ENCODE results near the gene CELA2B. TPM values are rescaled to one million over a fixed set of nuclear protein-coding genes. Genes with fewer than 3 reads are reported as not detected.
"Not testable (repeated sequence)": the region's sequence is repeated elsewhere in the genome, so short reads cannot be mapped to it uniquely, and the experiment has no call there.

CELA2B gene
- total and polyA plus RNA-seq, 5 donors from 2014 or later: not detected

GRCh38 chr1:15455522-15455921 lies 20.4 kb upstream of the CELA2B start:
- no peaks in the 10 kb centered on the region for H3K4me1 ChIP-seq (ENCODE audit: control insufficient read depth, insufficient read depth, low read length, poor library complexity, severe bottlenecking)
- no peak overlapping the region for H3K4me3 ChIP-seq (ENCODE audit: low read depth, low read length)
- no peaks in the 10 kb centered on the region for H3K27me3 ChIP-seq (ENCODE audit: control insufficient read depth, insufficient read depth, low read length)
- H3K4me3 Mint-ChIP-seq: no peak overlapping the region
- ATAC-seq (ENCODE audit: low read depth in 2 of 2) (no peak), DNase-seq (no peak)
- peak overlapping the region in 1 of 3 donors; percentile 76 for H3K27ac Mint-ChIP-seq
- H3K9me3 ChIP-seq (ENCODE audit: control insufficient read depth in 2 of 2, low read length in 2 of 2): no peaks in the 10 kb centered on the region
- H3K9me3 Mint-ChIP-seq: peaks cover 0 to 2% (median 0%) of the 10 kb centered on the region in 7 donors
- no peak overlapping the region for H3K27ac ChIP-seq (ENCODE audit: insufficient read depth, low read length, poor library complexity, severe bottlenecking)
- H3K36me3 Mint-ChIP-seq: no peaks in the 10 kb centered on the region
- H3K36me3 ChIP-seq (ENCODE audit: control insufficient read depth, insufficient read depth, low read length): no peaks in the 10 kb centered on the region
- H3K4me1 Mint-ChIP-seq: no peaks in the 10 kb centered on the region
- H3K27me3 Mint-ChIP-seq: peaks cover 4% of the 10 kb centered on the region

GRCh38 chr1:15456313-15456954 lies 19.5 kb upstream of the CELA2B start, which contains the start of gene CELA2A:
CELA2A (plus strand) TSS chr1:15456732; CDS start chr1:15456754, 22 bp downstream.
- Histone ChIP-seq H3K27me3 (ENCODE audit: control insufficient read depth, insufficient read depth, low read length) (no peaks in the 10 kb centered on the region), H3K36me3 (ENCODE audit: control insufficient read depth, insufficient read depth, low read length) (no peaks in the 10 kb centered on the region), H3K27ac (ENCODE audit: insufficient read depth, low read length, poor library complexity, severe bottlenecking) (no peak within 1 kb of the TSS), H3K4me1 (ENCODE audit: control insufficient read depth, insufficient read depth, low read length, poor library complexity, severe bottlenecking) (no peaks in the 10 kb centered on the region), H3K4me3 (ENCODE audit: low read depth, low read length) (no peak within 1 kb of the TSS), H3K9me3 (ENCODE audit: control insufficient read depth in 2 of 2, low read length in 2 of 2) (no peaks in the 10 kb centered on the region)
- no peak within 1 kb of the TSS for H3K4me3 Mint-ChIP-seq
- ATAC-seq (ENCODE audit: low read depth in 2 of 2): no peak
- no peaks in the 10 kb centered on the region for H3K9me3 Mint-ChIP-seq
- H3K36me3 Mint-ChIP-seq: no peaks in the 10 kb centered on the region
- peaks cover 4% of the 10 kb centered on the region for H3K27me3 Mint-ChIP-seq
- peak within 1 kb of the TSS in 2 of 3 donors; percentile 50 to 76 for H3K27ac Mint-ChIP-seq
- H3K4me1 Mint-ChIP-seq: no peaks in the 10 kb centered on the region
- DNase-seq: no peak

GRCh38 chr1:15457585-15457984 lies 18.3 kb upstream of the CELA2B start:
- no peaks in the 10 kb centered on the region for H3K4me1 Mint-ChIP-seq
- Histone ChIP-seq H3K27me3 (ENCODE audit: control insufficient read depth, insufficient read depth, low read length) (no peaks in the 10 kb centered on the region), H3K4me1 (ENCODE audit: control insufficient read depth, insufficient read depth, low read length, poor library complexity, severe bottlenecking) (no peaks in the 10 kb centered on the region), H3K9me3 (ENCODE audit: control insufficient read depth in 2 of 2, low read length in 2 of 2) (no peaks in the 10 kb centered on the region), H3K36me3 (ENCODE audit: control insufficient read depth, insufficient read depth, low read length) (no peaks in the 10 kb centered on the region), H3K4me3 (ENCODE audit: low read depth, low read length) (no peak overlapping the region), H3K27ac (ENCODE audit: insufficient read depth, low read length, poor library complexity, severe bottlenecking) (no peak overlapping the region)
- no peaks in the 10 kb centered on the region for H3K9me3 Mint-ChIP-seq
- DNase-seq: no peak
- peaks cover 4% of the 10 kb centered on the region for H3K27me3 Mint-ChIP-seq
- no peak overlapping the region for H3K27ac Mint-ChIP-seq
- no peaks in the 10 kb centered on the region for H3K36me3 Mint-ChIP-seq
- ATAC-seq (ENCODE audit: low read depth in 2 of 2): no peak
- H3K4me3 Mint-ChIP-seq: no peak overlapping the region

GRCh38 chr1:15458388-15458787 lies 17.5 kb upstream of the CELA2B start:
- ATAC-seq (ENCODE audit: low read depth in 2 of 2); H3K9me3 Mint-ChIP-seq; H3K27me3 ChIP-seq (ENCODE audit: control insufficient read depth, insufficient read depth, low read length); H3K4me1 Mint-ChIP-seq; H3K27ac ChIP-seq (ENCODE audit: insufficient read depth, low read length, poor library complexity, severe bottlenecking); H3K27me3 Mint-ChIP-seq; H3K4me1 ChIP-seq (ENCODE audit: control insufficient read depth, insufficient read depth, low read length, poor library complexity, severe bottlenecking); H3K9me3 ChIP-seq (ENCODE audit: control insufficient read depth in 2 of 2, low read length in 2 of 2); H3K36me3 Mint-ChIP-seq; H3K36me3 ChIP-seq (ENCODE audit: control insufficient read depth, insufficient read depth, low read length); H3K4me3 Mint-ChIP-seq; DNase-seq; H3K27ac Mint-ChIP-seq; H3K4me3 ChIP-seq (ENCODE audit: low read depth, low read length): not testable (repeated sequence)

- Mint-ChIP-seq H3K9me3 (no peaks in the 10 kb centered on the region), H3K36me3 (no peaks in the 10 kb centered on the region), H3K4me1 (no peaks in the 10 kb centered on the region), H3K27ac (no peak overlapping the region), H3K4me3 (no peak overlapping the region), H3K27me3 (no peaks in the 10 kb centered on the region)
- no peak for ATAC-seq (ENCODE audit: low read depth in 2 of 2)
- H3K36me3 ChIP-seq (ENCODE audit: control insufficient read depth, insufficient read depth, low read length): no peaks in the 10 kb centered on the region
- H3K4me3 ChIP-seq (ENCODE audit: low read depth, low read length): no peak overlapping the region
- H3K9me3 ChIP-seq (ENCODE audit: control insufficient read depth in 2 of 2, low read length in 2 of 2): no peaks in the 10 kb centered on the region
- no peaks in the 10 kb centered on the region for H3K27me3 ChIP-seq (ENCODE audit: control insufficient read depth, insufficient read depth, low read length)
- no peaks in the 10 kb centered on the region for H3K4me1 ChIP-seq (ENCODE audit: control insufficient read depth, insufficient read depth, low read length, poor library complexity, severe bottlenecking)
- no peak overlapping the region for H3K27ac ChIP-seq (ENCODE audit: insufficient read depth, low read length, poor library complexity, severe bottlenecking)
- no peak for DNase-seq
Observed at GRCh38 chr1:15459771-15460707, 15.9 kb upstream of the CELA2B start.

GRCh38 chr1:15460708-15461095 lies 15.2 kb upstream of the CELA2B start:
- Mint-ChIP-seq H3K4me3 (no peak overlapping the region), H3K27ac (no peak overlapping the region), H3K9me3 (no peaks in the 10 kb centered on the region), H3K36me3 (no peaks in the 10 kb centered on the region), H3K4me1 (no peaks in the 10 kb centered on the region), H3K27me3 (peaks cover under 1% of the 10 kb centered on the region)
- H3K27ac ChIP-seq (ENCODE audit: insufficient read depth, low read length, poor library complexity, severe bottlenecking): no peak overlapping the region
- no peaks in the 10 kb centered on the region for H3K36me3 ChIP-seq (ENCODE audit: control insufficient read depth, insufficient read depth, low read length)
- no peak overlapping the region for H3K4me3 ChIP-seq (ENCODE audit: low read depth, low read length)
- H3K4me1 ChIP-seq (ENCODE audit: control insufficient read depth, insufficient read depth, low read length, poor library complexity, severe bottlenecking): no peaks in the 10 kb centered on the region
- H3K9me3 ChIP-seq (ENCODE audit: control insufficient read depth in 2 of 2, low read length in 2 of 2): no peaks in the 10 kb centered on the region
- ATAC-seq (ENCODE audit: low read depth in 2 of 2): no peak
- DNase-seq: no peak
- no peaks in the 10 kb centered on the region for H3K27me3 ChIP-seq (ENCODE audit: control insufficient read depth, insufficient read depth, low read length)

- H3K9me3 ChIP-seq (ENCODE audit: control insufficient read depth in 2 of 2, low read length in 2 of 2); H3K9me3 Mint-ChIP-seq; H3K27me3 Mint-ChIP-seq; H3K4me1 Mint-ChIP-seq; H3K27ac ChIP-seq (ENCODE audit: insufficient read depth, low read length, poor library complexity, severe bottlenecking); H3K36me3 ChIP-seq (ENCODE audit: control insufficient read depth, insufficient read depth, low read length); H3K4me3 Mint-ChIP-seq; ATAC-seq (ENCODE audit: low read depth in 2 of 2); H3K36me3 Mint-ChIP-seq; H3K27me3 ChIP-seq (ENCODE audit: control insufficient read depth, insufficient read depth, low read length); H3K4me1 ChIP-seq (ENCODE audit: control insufficient read depth, insufficient read depth, low read length, poor library complexity, severe bottlenecking); H3K4me3 ChIP-seq (ENCODE audit: low read depth, low read length); DNase-seq; H3K27ac Mint-ChIP-seq: not testable (repeated sequence)
Observed at GRCh38 chr1:15463064-15463800, 12.7 kb upstream of the CELA2B start.

All from CD4-positive, CD25-positive, alpha-beta regulatory T cell (primary cell).